Endodermal cell (in vitro differentiated cells): ENCODE measurements around the gene SLC39A3. TPM values are rescaled to one million over a fixed set of nuclear protein-coding genes. Genes with fewer than 3 reads are reported as not detected.

Experiments used
- DNase-seq: peaks from one replicate; pipeline ENCODE4 v3.0.0-alpha.2; 2017
- H3K27ac ChIP-seq: 2 replicates; pipeline ENCODE4 v1.5.1; 2013; ENCODE audit warnings: mild to moderate bottlenecking, low read depth, low read length, moderate library complexity
- H3K27me3 ChIP-seq: 2 replicates; pipeline ENCODE4 v1.6.1; 2013; ENCODE audit warnings: mild to moderate bottlenecking, low read length, moderate library complexity; ENCODE audit not compliant: insufficient read depth, control insufficient read depth, poor library complexity, severe bottlenecking
- H3K36me3 ChIP-seq: 2 replicates; pipeline ENCODE4 v1.7.0; 2013; ENCODE audit warnings: mild to moderate bottlenecking, low read length, moderate library complexity; ENCODE audit not compliant: control insufficient read depth, insufficient read depth
- H3K4me1 ChIP-seq: one replicate; pipeline ENCODE4 v1.7.0; 2013; ENCODE audit warnings: low read length; ENCODE audit not compliant: control insufficient read depth, insufficient read depth
- H3K4me3 ChIP-seq: 2 replicates; pipeline ENCODE4 v1.5.1; 2013; ENCODE audit warnings: mild to moderate bottlenecking, low read length, moderate library complexity
- H3K9ac ChIP-seq: 2 replicates; pipeline ENCODE4 v1.6.1; 2013; ENCODE audit warnings: mild to moderate bottlenecking, low read length, moderate library complexity; ENCODE audit not compliant: poor library complexity, severe bottlenecking; ENCODE audit errors: extremely low read depth
- H3K9me3 ChIP-seq: 2 replicates; pipeline ENCODE4 v1.6.1; 2013; ENCODE audit warnings: mild to moderate bottlenecking, low read length, moderate library complexity; ENCODE audit not compliant: control insufficient read depth
- H3K27ac Mint-ChIP-seq: 2 replicates; pipeline ENCODE4 v1.8.0; 2020; ENCODE audit warnings: mixed read lengths
- H3K27me3 Mint-ChIP-seq: 2 replicates; pipeline ENCODE4 v1.8.0; 2021; ENCODE audit warnings: mild to moderate bottlenecking, mixed read lengths; ENCODE audit not compliant: insufficient read depth
- H3K36me3 Mint-ChIP-seq: 2 replicates; pipeline ENCODE4 v1.8.0; 2020; ENCODE audit warnings: low read depth, mixed read lengths
- H3K4me1 Mint-ChIP-seq: 2 replicates; pipeline ENCODE4 v1.8.0; 2020; ENCODE audit warnings: mixed read lengths
- H3K4me3 Mint-ChIP-seq: 2 replicates; pipeline ENCODE4 v1.8.0; 2020; ENCODE audit warnings: mild to moderate bottlenecking, moderate library complexity, mixed read lengths
- H3K9me3 Mint-ChIP-seq: 2 replicates; pipeline ENCODE4 v1.8.0; 2020; ENCODE audit warnings: mild to moderate bottlenecking, mixed read lengths
- CTCF ChIP-seq: fragments of 200-600 bp; sonication (generic); conservative IDR thresholded peaks from 2 replicates; pipeline ENCODE4 v1.5.0; 2021; ENCODE audit warnings: antibody characterized with exemption, mild to moderate bottlenecking
- WGBS, 2 experiments: methylation state at CpG; one replicate each; pipeline versions ENCODE4 v1.1.5 to v1.1.7; 2013; ENCODE audit warnings: missing lambda C conversion rate in 2 of 2, mixed read lengths in 1 of 2; ENCODE audit not compliant: insufficient coverage in 1 of 2, insufficient read length in 1 of 2; 5-methylcytosine and 5-hydroxymethylcytosine counted together
- total RNA-seq, 2 donors: library from RNA; stranded (reverse); fragmentation: NEBNext Ultra II Directional in 1 of 2; extraction: Animal tissue kit (Norgen Biotek cat#: 25700) in 1 of 2; gene quantifications; 2 replicates in 1 of 2; 3 replicates in 1 of 2; pipeline ENCODE4 v1.2.1, GENCODE V29; 2021

Gene SLC39A3
- total RNA-seq, 2 donors from 2014 or later, result 25.3 to 28.6 TPM

GRCh38 chr19:2740314-2740656 lies 468 bp upstream of the SLC39A3 start:
- peaks cover 6% of the 10 kb centered on the region for H3K9me3 ChIP-seq
- Mint-ChIP-seq H3K4me3 (peak overlapping the region; percentile 79), H3K27ac (no peak overlapping the region), H3K9me3 (peaks cover 3% of the 10 kb centered on the region), H3K36me3 (peaks cover 25% of the 10 kb centered on the region), H3K4me1 (peaks cover 4% of the 10 kb centered on the region), H3K27me3 (peaks cover 21% of the 10 kb centered on the region)
- peaks cover 3% of the 10 kb centered on the region for H3K4me1 ChIP-seq
- no peak overlapping the region for H3K27ac ChIP-seq
- no peak overlapping the region for H3K4me3 ChIP-seq
- 48 to 49% methylated on average over 13 of the region's 13 CpGs for WGBS, 2 experiments
- DNase-seq, result no peak
- H3K27me3 ChIP-seq, result peaks cover 40% of the 10 kb centered on the region
- no peak for TF ChIP-seq CTCF
- peaks cover 14% of the 10 kb centered on the region for H3K36me3 ChIP-seq
- H3K9ac ChIP-seq, result no peak overlapping the region

GRCh38 chr19:2736550-2737190 lies 3.1 kb downstream of the SLC39A3 start:
- TF ChIP-seq CTCF, result no peak
- peaks cover 9% of the 10 kb centered on the region for H3K27me3 ChIP-seq
- peaks cover 4% of the 10 kb centered on the region for H3K4me1 Mint-ChIP-seq
- peaks cover 4% of the 10 kb centered on the region for H3K27me3 Mint-ChIP-seq
- peaks cover 41% of the 10 kb centered on the region for H3K36me3 Mint-ChIP-seq
- DNase-seq, result no peak
- H3K4me3 ChIP-seq, result no peak overlapping the region
- H3K36me3 ChIP-seq, result peaks cover 17% of the 10 kb centered on the region
- 95 to 100% methylated on average over 11 to 15 of the region's 15 CpGs for whole genome bisulfite sequencing, 2 experiments
- H3K4me3 Mint-ChIP-seq, result no peak overlapping the region
- H3K9ac ChIP-seq, result no peak overlapping the region
- no peak overlapping the region for H3K27ac ChIP-seq
- H3K4me1 ChIP-seq, result peaks cover 3% of the 10 kb centered on the region
- no peak overlapping the region for H3K27ac Mint-ChIP-seq
- H3K9me3 ChIP-seq, result peaks cover 6% of the 10 kb centered on the region
- H3K9me3 Mint-ChIP-seq, result peaks cover 3% of the 10 kb centered on the region

GRCh38 chr19:2735374-2735773 lies 4.4 kb downstream of the SLC39A3 start:
- Histone ChIP-seq H3K27ac (no peak overlapping the region), H3K9me3 (peaks cover 6% of the 10 kb centered on the region), H3K4me3 (no peak overlapping the region), H3K9ac (no peak overlapping the region), H3K27me3 (no peaks in the 10 kb centered on the region), H3K4me1 (peaks cover 3% of the 10 kb centered on the region), H3K36me3 (peaks cover 17% of the 10 kb centered on the region)
- peaks cover 4% of the 10 kb centered on the region for H3K4me1 Mint-ChIP-seq
- WGBS, 2 experiments, result 93 to 98% methylated on average over 12 of the region's 12 CpGs
- no peak for TF ChIP-seq CTCF
- peaks cover 3% of the 10 kb centered on the region for H3K27me3 Mint-ChIP-seq
- no peak for DNase-seq
- H3K27ac Mint-ChIP-seq, result no peak overlapping the region
- no peak overlapping the region for H3K4me3 Mint-ChIP-seq
- peaks cover 3% of the 10 kb centered on the region for H3K9me3 Mint-ChIP-seq
- H3K36me3 Mint-ChIP-seq, result peaks cover 41% of the 10 kb centered on the region
